ENCODE results near the gene DNAJC25.
"Not testable (repeated sequence)": the region's sequence is repeated elsewhere in the genome, so short reads cannot be mapped to it uniquely, and the experiment has no call there.

The DNAJC25 gene

DNA sequence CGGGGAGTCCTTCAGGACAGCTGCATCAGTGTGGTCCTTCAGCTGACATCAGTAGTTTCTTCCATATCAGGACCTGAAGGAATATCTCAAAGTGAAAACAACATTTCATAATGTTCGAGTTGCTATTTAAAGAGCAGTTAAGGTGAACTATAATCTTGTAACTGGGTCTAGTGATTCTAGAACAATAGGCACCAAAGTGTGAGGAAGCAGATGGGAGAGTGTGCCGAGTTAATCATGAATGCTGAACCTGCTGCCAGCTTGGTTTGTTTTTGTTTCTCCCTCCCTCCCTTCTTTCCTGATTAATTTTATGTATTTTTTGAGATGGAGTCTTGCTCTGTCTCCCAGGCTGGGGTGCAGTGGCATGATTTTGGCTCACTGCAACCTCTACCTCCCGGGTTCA, 28.1 kb upstream of the DNAJC25 start:
- Histone ChIP-seq H3K4me3 (ENCODE audit: low read depth, low read length) (no peak overlapping the region), H3K36me3 (ENCODE audit: insufficient read depth, low read length) (no peaks in the 10 kb centered on the region), H3K4me1 (ENCODE audit: control insufficient read depth, insufficient read depth, low read length, unreplicated experiment) (peaks cover 14% of the 10 kb centered on the region), H3K27me3 (ENCODE audit: insufficient read depth, low read length) (no peaks in the 10 kb centered on the region), H3K79me2 (ENCODE audit: control insufficient read depth, insufficient read depth, low read length, unreplicated experiment) (peaks cover 11% of the 10 kb centered on the region), H2AFZ (ENCODE audit: low read length, unreplicated experiment) (no peak overlapping the region), H3K27ac (ENCODE audit: low read depth, low read length) (no peak overlapping the region)

DNA sequence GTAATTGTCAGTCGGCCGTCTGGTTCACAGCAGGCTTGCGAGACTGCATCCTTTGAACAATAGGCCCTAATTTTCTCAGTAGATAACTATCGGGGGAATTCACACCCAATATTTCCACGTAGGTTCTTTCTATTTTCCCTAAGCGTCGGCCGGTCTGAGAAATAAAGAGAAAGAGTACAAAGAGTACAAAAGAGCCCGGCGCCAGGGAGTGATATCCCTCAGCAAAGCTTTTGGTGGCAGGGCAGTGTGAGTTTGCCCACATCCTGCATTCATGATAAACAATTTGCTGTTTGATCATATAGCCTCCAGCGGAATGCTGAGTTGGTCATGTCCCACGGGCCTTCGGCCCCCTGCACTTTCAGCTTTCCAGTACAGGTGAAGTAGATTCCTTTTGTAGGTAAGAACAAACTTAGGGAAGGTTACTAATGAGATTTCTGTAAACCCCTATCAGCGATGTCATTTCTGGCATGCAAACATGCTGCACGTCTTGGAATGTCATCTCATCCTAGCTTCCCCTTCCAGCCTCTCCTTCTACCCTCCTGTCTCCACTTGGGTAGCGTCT, 27.0 kb upstream of the DNAJC25 start:
- peaks cover 2% of the 10 kb centered on the region for H3K79me2 ChIP-seq (ENCODE audit: control insufficient read depth, insufficient read depth, low read length, unreplicated experiment)
- no peaks in the 10 kb centered on the region for H3K36me3 ChIP-seq (ENCODE audit: insufficient read depth, low read length)
- H3K4me3 ChIP-seq (ENCODE audit: low read depth, low read length): no peak overlapping the region
- no peak overlapping the region for H3K27ac ChIP-seq (ENCODE audit: low read depth, low read length)
- peaks cover 14% of the 10 kb centered on the region for H3K4me1 ChIP-seq (ENCODE audit: control insufficient read depth, insufficient read depth, low read length, unreplicated experiment)
- no peak overlapping the region for H2AFZ ChIP-seq (ENCODE audit: low read length, unreplicated experiment)
- peaks cover 2% of the 10 kb centered on the region for H3K27me3 ChIP-seq (ENCODE audit: insufficient read depth, low read length)

DNA sequence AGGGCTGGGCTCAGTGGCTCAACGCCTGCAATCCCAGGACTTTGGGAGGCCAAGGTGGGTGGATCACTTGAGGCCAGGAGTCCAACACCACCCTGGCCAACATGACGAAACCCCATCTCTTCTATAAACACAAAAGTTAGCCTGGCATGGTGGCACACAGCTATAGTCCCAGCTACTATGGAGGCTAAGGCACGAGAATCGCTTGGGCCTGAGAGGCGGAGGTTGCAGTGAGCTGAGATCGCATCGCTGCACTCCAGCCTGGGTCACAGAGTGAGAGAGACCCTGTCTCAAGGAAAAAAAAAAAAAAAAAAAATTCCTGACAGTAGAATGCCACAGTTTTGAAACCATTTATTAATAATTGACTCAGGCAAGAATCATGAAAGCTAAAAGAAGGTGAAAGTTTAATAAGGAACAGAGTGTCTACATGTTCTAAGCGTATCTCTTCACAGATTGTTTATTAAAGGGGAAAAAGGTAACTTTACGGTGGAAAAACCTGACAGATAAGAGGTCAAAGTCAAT, 26.0 kb upstream of the DNAJC25 start:
- Histone ChIP-seq H2AFZ (ENCODE audit: low read length, unreplicated experiment) (no peak overlapping the region), H3K4me3 (ENCODE audit: low read depth, low read length) (no peak overlapping the region), H3K4me1 (ENCODE audit: control insufficient read depth, insufficient read depth, low read length, unreplicated experiment) (peaks cover 11% of the 10 kb centered on the region), H3K36me3 (ENCODE audit: insufficient read depth, low read length) (no peaks in the 10 kb centered on the region), H3K27me3 (ENCODE audit: insufficient read depth, low read length) (peaks cover 6% of the 10 kb centered on the region), H3K79me2 (ENCODE audit: control insufficient read depth, insufficient read depth, low read length, unreplicated experiment) (no peaks in the 10 kb centered on the region), H3K27ac (ENCODE audit: low read depth, low read length) (no peak overlapping the region)

DNA sequence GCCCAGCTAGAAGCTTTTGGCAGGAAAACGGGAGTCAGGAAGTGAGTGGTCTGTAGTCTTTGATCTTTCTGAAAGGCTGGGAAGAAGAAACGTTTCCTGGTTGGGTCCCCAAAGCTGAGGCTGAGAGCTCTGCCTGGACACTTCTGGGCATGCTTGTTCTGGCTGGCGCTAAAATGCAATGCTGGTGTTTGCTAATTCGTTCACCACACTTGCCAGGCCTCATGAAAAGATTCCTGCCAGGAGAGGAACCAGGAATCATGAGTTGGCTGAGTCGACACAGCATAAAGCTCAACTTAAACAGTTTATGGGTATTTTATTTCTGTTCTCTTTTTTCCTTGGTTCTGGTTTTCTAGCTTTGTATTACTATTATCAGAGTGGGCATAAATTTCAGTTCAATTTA, 21.0 kb upstream of the DNAJC25 start:
- Histone ChIP-seq H3K79me2 (ENCODE audit: control insufficient read depth, insufficient read depth, low read length, unreplicated experiment) (no peaks in the 10 kb centered on the region), H3K4me3 (ENCODE audit: low read depth, low read length) (no peak overlapping the region), H3K4me1 (ENCODE audit: control insufficient read depth, insufficient read depth, low read length, unreplicated experiment) (no peaks in the 10 kb centered on the region), H3K27ac (ENCODE audit: low read depth, low read length) (no peak overlapping the region), H2AFZ (ENCODE audit: low read length, unreplicated experiment) (no peak overlapping the region), H3K27me3 (ENCODE audit: insufficient read depth, low read length) (peaks cover 10% of the 10 kb centered on the region), H3K36me3 (ENCODE audit: insufficient read depth, low read length) (no peaks in the 10 kb centered on the region)

DNA sequence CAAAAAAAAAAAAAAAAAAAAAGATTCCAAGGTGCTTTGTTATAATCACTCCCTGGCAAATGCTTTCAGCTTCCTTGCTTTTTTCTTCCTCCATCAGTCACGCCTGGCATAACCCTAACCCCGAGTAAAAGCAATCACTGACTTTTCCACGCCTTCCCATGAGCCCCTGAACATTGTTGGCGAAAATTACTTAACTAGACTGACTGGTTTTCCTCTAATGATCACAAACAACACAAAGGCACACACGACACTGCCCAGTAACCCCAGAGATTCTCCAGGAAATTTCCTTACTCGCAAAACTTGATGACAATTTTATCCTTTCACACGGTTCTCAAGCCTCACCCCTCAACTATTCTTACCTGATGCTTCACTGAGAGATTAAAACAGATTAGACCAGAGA, 20.3 kb upstream of the DNAJC25 start:
- no peaks in the 10 kb centered on the region for H3K79me2 ChIP-seq (ENCODE audit: control insufficient read depth, insufficient read depth, low read length, unreplicated experiment)
- H3K27me3 ChIP-seq (ENCODE audit: insufficient read depth, low read length): peaks cover 10% of the 10 kb centered on the region
- no peaks in the 10 kb centered on the region for H3K36me3 ChIP-seq (ENCODE audit: insufficient read depth, low read length)
- H3K4me3 ChIP-seq (ENCODE audit: low read depth, low read length): no peak overlapping the region
- H2AFZ ChIP-seq (ENCODE audit: low read length, unreplicated experiment): no peak overlapping the region
- no peaks in the 10 kb centered on the region for H3K4me1 ChIP-seq (ENCODE audit: control insufficient read depth, insufficient read depth, low read length, unreplicated experiment)
- no peak overlapping the region for H3K27ac ChIP-seq (ENCODE audit: low read depth, low read length)

DNA sequence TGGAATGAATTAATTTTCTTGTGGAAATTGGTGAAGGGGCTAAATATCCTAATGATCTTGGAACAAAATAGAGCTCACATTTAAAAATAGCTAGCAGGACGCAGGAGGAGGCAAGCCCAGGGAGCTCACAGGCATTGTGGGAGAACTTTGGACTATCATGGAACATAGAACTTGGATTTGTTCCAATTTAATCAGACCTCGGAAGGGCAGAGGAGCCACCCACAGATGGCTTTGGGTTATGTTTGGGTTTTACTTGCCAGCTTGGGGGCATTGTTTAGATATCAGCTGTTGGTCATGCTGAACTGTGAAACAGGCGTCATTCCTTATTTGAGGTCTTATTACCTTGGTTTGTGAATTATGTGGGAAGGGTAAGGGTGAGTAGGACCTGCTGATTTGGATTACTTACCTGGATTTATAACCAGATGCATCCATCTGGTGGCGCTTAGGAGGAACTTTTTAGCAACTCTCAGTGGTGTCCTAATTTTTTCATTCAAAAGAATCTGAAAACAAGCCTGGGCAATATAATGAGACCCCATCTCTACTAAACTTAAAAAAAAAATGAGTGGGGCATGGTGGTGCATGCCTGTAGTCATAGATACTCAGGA, 17.6 kb upstream of the DNAJC25 start:
- Histone ChIP-seq H3K36me3 (ENCODE audit: insufficient read depth, low read length) (no peaks in the 10 kb centered on the region), H3K27me3 (ENCODE audit: insufficient read depth, low read length) (peaks cover 10% of the 10 kb centered on the region), H2AFZ (ENCODE audit: low read length, unreplicated experiment) (no peak overlapping the region), H3K27ac (ENCODE audit: low read depth, low read length) (no peak overlapping the region), H3K4me1 (ENCODE audit: control insufficient read depth, insufficient read depth, low read length, unreplicated experiment) (no peaks in the 10 kb centered on the region), H3K79me2 (ENCODE audit: control insufficient read depth, insufficient read depth, low read length, unreplicated experiment) (no peaks in the 10 kb centered on the region), H3K4me3 (ENCODE audit: low read depth, low read length) (no peak overlapping the region)

DNA sequence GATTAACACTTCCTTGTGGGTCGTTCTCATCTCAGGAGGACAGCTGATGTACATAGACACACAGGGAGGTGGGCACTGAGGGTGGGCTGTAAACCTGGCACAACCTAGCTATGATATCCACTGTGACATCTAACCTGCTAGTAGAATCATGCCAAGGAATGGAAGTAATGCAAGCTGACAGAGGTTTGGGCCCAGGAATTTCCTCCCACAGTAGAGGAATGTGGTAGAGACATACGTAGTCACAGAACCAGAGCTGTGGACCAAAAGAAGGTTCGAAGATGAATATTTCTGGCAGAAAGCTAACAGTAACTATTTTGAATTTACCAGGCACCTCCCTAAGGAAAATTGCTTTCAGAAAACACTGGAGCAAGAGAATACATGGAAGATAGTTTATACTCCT, 15.2 kb upstream of the DNAJC25 start:
- Histone ChIP-seq H3K36me3 (ENCODE audit: insufficient read depth, low read length) (no peaks in the 10 kb centered on the region), H3K79me2 (ENCODE audit: control insufficient read depth, insufficient read depth, low read length, unreplicated experiment) (no peaks in the 10 kb centered on the region), H3K4me1 (ENCODE audit: control insufficient read depth, insufficient read depth, low read length, unreplicated experiment) (no peaks in the 10 kb centered on the region), H3K4me3 (ENCODE audit: low read depth, low read length) (no peak overlapping the region), H3K27ac (ENCODE audit: low read depth, low read length) (no peak overlapping the region), H3K27me3 (ENCODE audit: insufficient read depth, low read length) (0 out of 2 replicates have a peak, but pooled peaks cover 4% of the 10 kb centered on the region), H2AFZ (ENCODE audit: low read length, unreplicated experiment) (no peak overlapping the region)

DNA sequence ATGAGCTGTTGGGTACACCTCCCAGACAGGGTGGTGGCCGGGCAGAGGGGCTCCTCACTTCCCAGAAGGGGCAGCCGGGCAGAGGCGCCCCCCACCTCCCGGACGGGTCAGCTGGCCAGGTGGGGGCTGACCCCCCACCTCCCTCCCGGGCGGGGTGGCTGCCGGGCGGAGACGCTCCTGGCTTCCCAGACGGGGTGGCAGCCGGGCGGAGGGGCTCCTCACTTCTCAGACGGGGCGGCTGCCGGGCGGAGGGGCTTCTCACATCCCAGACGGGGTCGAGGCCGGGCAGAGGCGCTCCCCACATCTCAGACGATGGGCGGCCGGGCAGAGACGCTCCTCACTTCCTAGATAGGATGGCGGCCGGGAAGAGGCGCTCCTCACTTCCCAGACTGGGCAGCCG, 13.8 kb upstream of the DNAJC25 start:
- not testable (repeated sequence) for H3K4me3 ChIP-seq (ENCODE audit: low read depth, low read length); H3K27ac ChIP-seq (ENCODE audit: low read depth, low read length); H2AFZ ChIP-seq (ENCODE audit: low read length, unreplicated experiment); H3K27me3 ChIP-seq (ENCODE audit: insufficient read depth, low read length); H3K79me2 ChIP-seq (ENCODE audit: control insufficient read depth, insufficient read depth, low read length, unreplicated experiment); H3K36me3 ChIP-seq (ENCODE audit: insufficient read depth, low read length)
- H3K4me1 ChIP-seq (ENCODE audit: control insufficient read depth, insufficient read depth, low read length, unreplicated experiment): peaks cover 11% of the 10 kb centered on the region

DNA sequence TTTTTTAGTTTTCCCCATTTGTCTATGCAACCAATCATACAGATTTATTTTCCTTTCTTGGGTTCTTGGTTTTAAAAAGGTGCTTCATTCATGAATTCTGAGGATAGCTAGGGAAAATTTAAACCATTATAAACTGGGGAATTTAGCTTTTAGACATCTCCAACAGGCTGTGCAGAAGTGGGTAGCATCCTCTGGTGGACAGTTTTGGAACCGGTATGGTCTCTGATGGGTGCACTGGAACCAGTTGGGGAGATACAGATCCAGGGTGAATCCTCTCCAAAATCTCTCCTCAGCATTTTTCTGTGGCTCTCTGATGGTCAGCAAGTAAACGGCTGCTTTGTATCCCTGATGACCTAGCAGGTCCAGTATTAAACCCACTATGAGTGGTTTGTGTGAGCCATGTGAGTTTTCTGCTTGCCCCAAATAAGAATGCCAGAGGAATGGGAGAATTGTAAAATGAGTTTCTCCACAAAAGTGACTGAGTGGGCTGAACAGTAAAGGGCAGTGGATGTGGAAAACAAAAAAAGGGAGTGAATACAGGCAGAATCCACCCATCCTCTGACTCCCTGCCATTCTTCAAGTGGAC, 9.1 kb upstream of the DNAJC25 start:
- Histone ChIP-seq H3K27ac (ENCODE audit: low read depth, low read length) (peak overlapping the region; percentile 48), H3K4me1 (ENCODE audit: control insufficient read depth, insufficient read depth, low read length, unreplicated experiment) (peaks cover 21% of the 10 kb centered on the region), H3K79me2 (ENCODE audit: control insufficient read depth, insufficient read depth, low read length, unreplicated experiment) (no peaks in the 10 kb centered on the region), H3K27me3 (ENCODE audit: insufficient read depth, low read length) (no peaks in the 10 kb centered on the region), H3K36me3 (ENCODE audit: insufficient read depth, low read length) (no peaks in the 10 kb centered on the region), H2AFZ (ENCODE audit: low read length, unreplicated experiment) (no peak overlapping the region), H3K4me3 (ENCODE audit: low read depth, low read length) (no peak overlapping the region)

DNA sequence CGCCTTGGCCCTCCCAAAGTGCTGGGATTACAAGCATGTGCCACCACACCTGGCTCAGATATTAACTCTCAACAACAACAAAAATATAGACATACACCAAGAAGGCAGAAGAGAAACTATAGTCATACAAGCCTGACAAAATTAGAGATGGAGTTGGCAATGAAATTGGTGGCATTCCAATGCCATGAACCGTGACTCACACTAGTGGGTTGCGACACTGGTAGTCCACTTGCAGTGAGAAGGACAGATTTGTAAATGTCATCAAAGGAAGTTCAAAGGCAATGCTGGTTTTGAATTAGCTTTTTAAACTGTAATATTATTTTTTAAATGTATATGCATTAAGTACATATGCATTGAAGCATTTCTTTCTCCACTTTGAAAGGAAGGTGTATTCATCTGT, 8.5 kb upstream of the DNAJC25 start:
- Histone ChIP-seq H3K36me3 (ENCODE audit: insufficient read depth, low read length) (no peaks in the 10 kb centered on the region), H2AFZ (ENCODE audit: low read length, unreplicated experiment) (peak overlapping the region; percentile 41), H3K4me3 (ENCODE audit: low read depth, low read length) (no peak overlapping the region), H3K79me2 (ENCODE audit: control insufficient read depth, insufficient read depth, low read length, unreplicated experiment) (no peaks in the 10 kb centered on the region), H3K27ac (ENCODE audit: low read depth, low read length) (peak overlapping the region; percentile 48), H3K27me3 (ENCODE audit: insufficient read depth, low read length) (no peaks in the 10 kb centered on the region), H3K4me1 (ENCODE audit: control insufficient read depth, insufficient read depth, low read length, unreplicated experiment) (peaks cover 21% of the 10 kb centered on the region)

Data from ACC112 (cell line).